ENCODE results near the gene OSR1. TPM values are rescaled to one million over a fixed set of nuclear protein-coding genes. Genes with fewer than 3 reads are reported as not detected.

Gene OSR1
- polyA plus RNA-seq, 10 donors, result 13.0 to 41.4 (median 23.1) TPM

GRCh38 chr2:19360266-19360965 is 2.0 kb upstream of the OSR1 start:
- peak in 1 of 3 donors; percentile 39 for DNase-seq

GRCh38 chr2:19359456-19359855 is 1.0 kb upstream of the OSR1 start:
- peak in 1 of 3 donors; percentile 9 for DNase-seq

- DNase-seq, result no peak
Measured at GRCh38 chr2:19359021-19359357, 566 bp upstream of the OSR1 start.

GRCh38 chr2:19357402-19358241 is 801 bp downstream of the OSR1 start:
- DNase-seq, result peak in 2 of 3 donors; percentile 40 to 81

GRCh38 chr2:19356545-19357401 is 1.6 kb downstream of the OSR1 start:
- peak in 2 of 3 donors; percentile 18 to 68 for DNase-seq

GRCh38 chr2:19355931-19356544 is 2.4 kb downstream of the OSR1 start:
- peak in 2 of 3 donors; percentile 58 to 77 for DNase-seq

- peak in 1 of 3 donors; percentile 59 for DNase-seq
Measured at GRCh38 chr2:19355416-19355821, 3.0 kb downstream of the OSR1 start.

GRCh38 chr2:19355014-19355405 is 3.4 kb downstream of the OSR1 start:
- peak in 2 of 3 donors; percentile 17 to 67 for DNase-seq

- peak in 1 of 3 donors; percentile 10 for DNase-seq
Measured at GRCh38 chr2:19353721-19354050, 4.7 kb downstream of the OSR1 start.

- DNase-seq, result peak in 2 of 3 donors; percentile 11 to 44
Measured at GRCh38 chr2:19352946-19353720, 5.3 kb downstream of the OSR1 start.

- peak in 2 of 3 donors; percentile 28 to 60 for DNase-seq
Measured at GRCh38 chr2:19351899-19352697, 6.3 kb downstream of the OSR1 start.

- DNase-seq, result no peak
Measured at GRCh38 chr2:19351499-19351898, 6.9 kb downstream of the OSR1 start.

GRCh38 chr2:19350678-19351401 is 7.6 kb downstream of the OSR1 start:
- DNase-seq, result peak in 2 of 3 donors; percentile 21 to 62

- DNase-seq, result peak in 2 of 3 donors; percentile 48 to 81
Measured at GRCh38 chr2:19349911-19350677, 8.3 kb downstream of the OSR1 start.

- no peak for DNase-seq
Measured at GRCh38 chr2:19348692-19349091, 9.7 kb downstream of the OSR1 start.

- peak; percentile 96 to 100 (median 99) for DNase-seq
Measured at GRCh38 chr2:19347619-19348562, 10.5 kb downstream of the OSR1 start.

- no peak for DNase-seq
Measured at GRCh38 chr2:19346983-19347618, 11.3 kb downstream of the OSR1 start.

All from muscle of back (tissue), 11 donors.